A673 (cell line): Measurements from ENCODE around the gene CABLES2. TPM values are rescaled to one million over a fixed set of nuclear protein-coding genes. Genes with fewer than 3 reads are reported as not detected.

Experiments
- BruUV-seq: library from RNA; stranded (reverse); fragments of 400-500 nt; replicated peaks from 2 replicates; lab custom pipeline; 2021; lab: Mats Ljungman, UMichigan
- CTCF ChIA-PET: fragments of 300-600 bp; sonication (Branson Sonifier 250); formaldehyde crosslinking; loops from one replicate; lab custom pipeline; 2022; ENCODE audit warnings: antibody characterized with exemption; lab: Charles Lee
- POLR2A ChIA-PET: fragments of 300-600 bp; sonication (Branson Sonifier 250); formaldehyde crosslinking; loops from one replicate; lab custom pipeline; 2022; ENCODE audit warnings: antibody characterized with exemption; ENCODE audit not compliant: low non-redundant PET; lab: Charles Lee
- DNase-seq: peaks from one replicate; pipeline ENCODE4 v3.0.0-alpha.2; 2015; ENCODE audit warnings: low spot score
- H3K27ac ChIP-seq: fragments of 200-600 bp; sonication (generic); 2 replicates; pipeline ENCODE4 v1.5.1; 2016; ENCODE audit warnings: mixed run types, low read depth, mild to moderate bottlenecking, mixed read lengths, antibody characterized with exemption, low read length; ENCODE audit not compliant: poor library complexity, severe bottlenecking
- H3K27me3 ChIP-seq: fragments of 200-600 bp; sonication (generic); replicated peaks from 2 replicates; pipeline ENCODE4 v1.6.1; 2017; ENCODE audit warnings: mixed run types, low read depth, mild to moderate bottlenecking, mixed read lengths, antibody characterized with exemption, low read length; ENCODE audit not compliant: insufficient read depth, poor library complexity
- H3K36me3 ChIP-seq: fragments of 200-600 bp; sonication (generic); 2 replicates; pipeline ENCODE4 v1.6.1; 2016; ENCODE audit warnings: mixed run types, mild to moderate bottlenecking, mixed read lengths, antibody characterized with exemption, low read length; ENCODE audit not compliant: insufficient read depth, poor library complexity, severe bottlenecking
- H3K4me1 ChIP-seq: fragments of 200-600 bp; sonication (generic); 2 replicates; pipeline ENCODE4 v1.6.1; 2017; ENCODE audit warnings: mixed run types, mild to moderate bottlenecking, mixed read lengths, antibody characterized with exemption, low read length; ENCODE audit not compliant: insufficient read depth, poor library complexity, severe bottlenecking
- H3K4me3 ChIP-seq: fragments of 200-600 bp; sonication (generic); 2 replicates; pipeline ENCODE4 v1.5.1; 2016; ENCODE audit warnings: low read depth, mixed run types, mild to moderate bottlenecking, mixed read lengths, low read length; ENCODE audit not compliant: poor library complexity, severe bottlenecking
- H3K9me3 ChIP-seq: fragments of 200-600 bp; sonication (generic); 2 replicates; pipeline ENCODE4 v1.6.1; 2016; ENCODE audit warnings: mixed run types, low read depth, mild to moderate bottlenecking, mixed read lengths, antibody characterized with exemption, low read length; ENCODE audit not compliant: poor library complexity, severe bottlenecking
- EZH2 ChIP-seq: fragments of 200-600 bp; sonication (generic); IDR thresholded peaks from 2 replicates; pipeline ENCODE4 v1.6.1; 2017; ENCODE audit warnings: borderline replicate concordance, low read depth, mild to moderate bottlenecking, mixed read lengths, antibody characterized with exemption, low read length; ENCODE audit not compliant: poor library complexity, severe bottlenecking
- intact Hi-C: fragments of 100-400 bp; cut with micrococcal nuclease; formaldehyde crosslinking; loops from one replicate; pipeline ENCODE4 v1.10.0; 2022; ENCODE audit not compliant: unreplicated experiment
- total RNA-seq: library from RNA; stranded (reverse); gene quantifications from 2 replicates; pipeline ENCODE4 v1.2.3, GENCODE V29; 2021
- TF ChIP-seq, protein P1 (sequence below): fragments of 300-800, 200-600 bp; sonication (generic); conservative IDR thresholded peaks from 2 replicates; pipeline ENCODE4 v1.5.1; 2017; ENCODE audit warnings: low read depth, mild to moderate bottlenecking, antibody characterized with exemption, low read length, moderate library complexity, mixed read lengths

Gene CABLES2
- total RNA-seq, 1 experiment from 2014 or later = 11.8 TPM

DNA sequence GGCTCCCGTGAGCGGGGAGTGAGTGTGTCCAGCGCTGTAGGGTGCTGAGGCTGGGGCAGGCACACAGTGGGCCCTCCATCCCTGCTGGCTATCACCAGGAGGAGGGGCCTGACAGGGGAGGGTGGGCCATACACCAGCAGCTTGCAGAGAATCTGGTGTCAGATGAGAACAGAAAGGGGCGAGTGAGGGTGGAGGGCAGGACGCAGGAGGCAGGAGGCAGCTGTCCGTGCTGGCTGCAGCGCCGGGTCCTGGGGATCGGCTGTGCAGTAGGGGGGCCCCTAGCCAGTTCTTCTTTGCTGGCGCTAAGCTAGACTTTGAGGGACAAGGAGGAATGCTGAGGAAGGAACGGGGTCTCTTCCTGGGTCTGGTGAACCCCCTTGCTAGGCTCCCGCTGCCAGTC lies 1.6 kb upstream of the CABLES2 start:
- TF ChIP-seq, protein P1, sequence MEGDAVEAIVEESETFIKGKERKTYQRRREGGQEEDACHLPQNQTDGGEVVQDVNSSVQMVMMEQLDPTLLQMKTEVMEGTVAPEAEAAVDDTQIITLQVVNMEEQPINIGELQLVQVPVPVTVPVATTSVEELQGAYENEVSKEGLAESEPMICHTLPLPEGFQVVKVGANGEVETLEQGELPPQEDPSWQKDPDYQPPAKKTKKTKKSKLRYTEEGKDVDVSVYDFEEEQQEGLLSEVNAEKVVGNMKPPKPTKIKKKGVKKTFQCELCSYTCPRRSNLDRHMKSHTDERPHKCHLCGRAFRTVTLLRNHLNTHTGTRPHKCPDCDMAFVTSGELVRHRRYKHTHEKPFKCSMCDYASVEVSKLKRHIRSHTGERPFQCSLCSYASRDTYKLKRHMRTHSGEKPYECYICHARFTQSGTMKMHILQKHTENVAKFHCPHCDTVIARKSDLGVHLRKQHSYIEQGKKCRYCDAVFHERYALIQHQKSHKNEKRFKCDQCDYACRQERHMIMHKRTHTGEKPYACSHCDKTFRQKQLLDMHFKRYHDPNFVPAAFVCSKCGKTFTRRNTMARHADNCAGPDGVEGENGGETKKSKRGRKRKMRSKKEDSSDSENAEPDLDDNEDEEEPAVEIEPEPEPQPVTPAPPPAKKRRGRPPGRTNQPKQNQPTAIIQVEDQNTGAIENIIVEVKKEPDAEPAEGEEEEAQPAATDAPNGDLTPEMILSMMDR = no peak
- TF ChIP-seq EZH2 = no peak
- no peak overlapping the region for H3K4me3 ChIP-seq
- H3K4me1 ChIP-seq = peaks cover 6% of the 10 kb centered on the region
- no peaks in the 10 kb centered on the region for H3K9me3 ChIP-seq
- no peaks in the 10 kb centered on the region for H3K36me3 ChIP-seq
- H3K27ac ChIP-seq = no peak overlapping the region
- DNase-seq = no peak
- POLR2A ChIA-PET = no interaction called here
- H3K27me3 ChIP-seq = no peaks in the 10 kb centered on the region
- intact Hi-C loops = no loop called here
- BruUV-seq = no TSS peak
- CTCF ChIA-PET = no interaction called here

DNA sequence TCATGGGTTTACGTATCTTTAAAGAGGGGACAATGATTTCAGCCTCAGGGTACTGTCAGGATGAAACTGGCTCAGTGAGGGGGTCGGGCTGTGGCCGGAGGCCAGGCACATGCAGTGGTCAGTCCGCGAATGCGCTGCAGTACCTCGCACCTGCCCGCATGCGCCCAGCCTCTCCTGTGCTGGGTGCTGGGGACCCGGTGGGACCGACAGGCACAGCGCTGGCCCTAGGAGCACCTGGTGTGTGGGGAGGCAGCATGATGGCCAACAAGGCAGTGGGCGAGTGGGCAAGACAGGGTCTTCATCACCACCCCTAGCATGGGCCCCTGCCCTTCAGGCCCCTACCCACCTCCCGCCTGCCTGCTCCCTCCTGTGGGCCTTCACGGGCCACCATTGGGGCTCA lies 970 bp upstream of the CABLES2 start:
- CTCF ChIA-PET = no interaction called here
- Histone ChIP-seq H3K9me3 (no peaks in the 10 kb centered on the region), H3K27me3 (no peaks in the 10 kb centered on the region), H3K4me3 (no peak overlapping the region), H3K36me3 (no peaks in the 10 kb centered on the region), H3K27ac (no peak overlapping the region), H3K4me1 (peaks cover 6% of the 10 kb centered on the region)
- POLR2A ChIA-PET = no interaction called here
- intact Hi-C loops = no loop called here
- DNase-seq = no peak
- BruUV-seq = no TSS peak
- TF ChIP-seq EZH2 = no peak
- TF ChIP-seq, protein P1 = no peak

DNA sequence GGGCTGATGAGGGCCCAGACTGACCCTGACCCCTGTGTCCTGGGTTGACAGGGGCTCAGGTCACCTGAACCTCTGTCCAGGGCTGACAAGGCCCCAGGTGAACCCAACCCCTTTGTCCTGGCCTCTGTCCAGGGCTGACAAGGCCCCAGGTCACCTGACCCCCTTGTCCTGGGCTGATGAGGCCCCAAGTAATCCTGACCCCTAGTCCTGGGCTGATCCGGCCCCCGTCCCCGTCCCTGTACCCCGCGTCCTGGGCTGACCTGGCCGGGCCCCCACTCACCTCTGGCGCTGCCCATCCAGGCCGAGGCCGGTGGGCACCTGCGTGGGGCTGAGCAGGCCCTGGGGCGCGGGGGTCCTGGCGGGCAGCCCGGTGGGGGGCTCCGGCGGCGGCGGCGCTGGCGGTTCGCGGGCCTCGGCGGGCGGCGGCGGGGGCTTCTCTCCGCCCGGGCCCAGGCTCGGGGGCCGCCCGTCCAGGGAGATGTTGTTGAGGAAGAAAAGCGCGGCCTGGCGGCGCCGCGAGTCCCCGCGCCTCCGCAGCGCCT lies 379 bp downstream of the CABLES2 start:
- H3K36me3 ChIP-seq = no peaks in the 10 kb centered on the region
- H3K27me3 ChIP-seq = no peaks in the 10 kb centered on the region
- H3K27ac ChIP-seq = peak overlapping the region; percentile 57
- H3K4me1 ChIP-seq = peaks cover 6% of the 10 kb centered on the region
- TF ChIP-seq, protein P1 = no peak
- TF ChIP-seq EZH2 = no peak
- BruUV-seq = no TSS peak
- H3K4me3 ChIP-seq = peak overlapping the region; percentile 59
- POLR2A ChIA-PET = no interaction called here
- no peaks in the 10 kb centered on the region for H3K9me3 ChIP-seq
- DNase-seq = no peak
- intact Hi-C loops = no loop called here
- CTCF ChIA-PET = no interaction called here
